OCI-LY1 (cell line): Measurements from ENCODE around the gene SPTY2D1.

Experiments
- H2AFZ ChIP-seq: fragments of 200-600 bp; sonication (generic), shearing (Covaris generic); 2 replicates; pipeline ENCODE4 v1.6.0; 2014; ENCODE audit warnings: antibody characterized with exemption, mild to moderate bottlenecking, low read length
- H3F3A ChIP-seq: fragments of 200-600 bp; sonication (generic), shearing (Covaris generic); 2 replicates; pipeline ENCODE4 v1.6.0; 2014; ENCODE audit warnings: mild to moderate bottlenecking, antibody characterized with exemption, low read length, moderate library complexity; ENCODE audit not compliant: insufficient read depth
- H3K27ac ChIP-seq: fragments of 200-600 bp; sonication (generic); 2 replicates; pipeline ENCODE4 v1.5.1; 2014; ENCODE audit warnings: low read length, mixed run types, mild to moderate bottlenecking, low read depth; ENCODE audit not compliant: poor library complexity, severe bottlenecking
- H3K27me3 ChIP-seq: fragments of 200-600 bp; sonication (generic); 2 replicates; pipeline ENCODE4 v1.6.0; 2014; ENCODE audit warnings: antibody characterized with exemption, mild to moderate bottlenecking, low read length, moderate library complexity; ENCODE audit not compliant: insufficient read depth
- H3K36me3 ChIP-seq: fragments of 200-600 bp; sonication (generic); 2 replicates; pipeline ENCODE4 v1.6.1; 2014; ENCODE audit warnings: mild to moderate bottlenecking, antibody characterized with exemption, low read length, moderate library complexity, mixed read lengths; ENCODE audit not compliant: insufficient read depth
- H3K4me1 ChIP-seq: fragments of 200-600 bp; sonication (generic); 2 replicates; pipeline ENCODE4 v1.5.1; 2014; ENCODE audit warnings: mild to moderate bottlenecking, low read length, moderate library complexity; ENCODE audit not compliant: insufficient read depth, severe bottlenecking
- H3K4me2 ChIP-seq: fragments of 200-600 bp; sonication (generic), shearing (Covaris generic); 2 replicates; pipeline ENCODE4 v1.6.1; 2014; ENCODE audit warnings: low read length
- H3K4me3 ChIP-seq: fragments of 200-600 bp; sonication (generic); 2 replicates; pipeline ENCODE4 v1.5.1; 2014; ENCODE audit warnings: low read length, low read depth, mild to moderate bottlenecking, mixed read lengths; ENCODE audit not compliant: poor library complexity, severe bottlenecking
- H3K79me2 ChIP-seq: fragments of 200-600 bp; shearing (Covaris generic); 2 replicates; pipeline ENCODE4 v1.6.1; 2016; ENCODE audit warnings: mixed run types, low read length, mixed read lengths; ENCODE audit not compliant: insufficient read depth
- H3K9ac ChIP-seq: fragments of 200-600 bp; sonication (generic), shearing (Covaris generic); 2 replicates; pipeline ENCODE4 v1.6.1; 2014; ENCODE audit warnings: mild to moderate bottlenecking, low read length, mixed read lengths
- H3K9me2 ChIP-seq: fragments of 200-600 bp; sonication (generic), shearing (Covaris generic); 2 replicates; pipeline ENCODE4 v1.6.1; 2014; ENCODE audit warnings: low read depth, mild to moderate bottlenecking, low read length, mixed read lengths
- H3K9me3 ChIP-seq: fragments of 200-600 bp; shearing (Covaris generic); 2 replicates; pipeline ENCODE4 v1.6.1; 2014; ENCODE audit warnings: low read length, mixed read lengths
- H4K20me1 ChIP-seq: fragments of 200-600 bp; sonication (generic), shearing (Covaris generic); 2 replicates; pipeline ENCODE4 v1.6.0; 2016; ENCODE audit warnings: mild to moderate bottlenecking, low read length; ENCODE audit not compliant: insufficient read depth
- EZH2 ChIP-seq: fragments of 200-600 bp; sonication (generic), shearing (Covaris generic); IDR thresholded peaks from 2 replicates; pipeline ENCODE4 v1.8.0; 2017; ENCODE audit warnings: borderline replicate concordance, mixed run types, mild to moderate bottlenecking, antibody characterized with exemption, low read length, moderate library complexity, mixed read lengths
- TF ChIP-seq, protein P1 (sequence below): fragments of 200-600 bp; sonication (generic), shearing (Covaris generic); IDR thresholded peaks from 2 replicates; pipeline ENCODE4 v1.5.1; 2017; ENCODE audit warnings: mild to moderate bottlenecking, antibody characterized with exemption, low read length, moderate library complexity, mixed read lengths

The SPTY2D1 gene

DNA sequence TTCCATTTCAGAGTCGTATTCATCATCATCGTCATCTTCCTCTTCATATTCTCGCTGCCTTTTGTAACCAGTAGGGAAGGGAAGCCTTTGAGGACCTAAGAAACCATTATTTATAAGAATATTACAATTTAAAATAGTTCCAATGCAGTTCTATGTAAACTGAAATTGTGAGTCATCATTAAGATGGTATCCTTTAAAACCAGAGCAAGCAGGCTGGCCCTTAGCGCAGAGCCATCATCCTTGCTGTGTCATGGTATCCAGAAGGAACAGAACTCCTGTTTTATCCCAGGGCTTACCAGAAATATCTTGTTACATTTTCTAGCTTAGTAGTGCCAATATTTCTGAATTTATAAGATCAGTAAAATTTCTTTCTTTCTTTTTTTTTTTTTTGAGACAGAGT, 21.7 kb downstream of the SPTY2D1 start:
- Histone ChIP-seq H3K9ac (no peak overlapping the region), H3K79me2 (no peaks in the 10 kb centered on the region), H3K9me2 (no peaks in the 10 kb centered on the region), H3K4me2 (no peak overlapping the region), H3K4me1 (no peaks in the 10 kb centered on the region), H3K27me3 (no peaks in the 10 kb centered on the region), H3K36me3 (peaks cover 60% of the 10 kb centered on the region), H2AFZ (no peak overlapping the region), H4K20me1 (no peaks in the 10 kb centered on the region), H3K4me3 (no peak overlapping the region), H3K27ac (no peak overlapping the region), H3K9me3 (no peaks in the 10 kb centered on the region), H3F3A (no peaks in the 10 kb centered on the region)
- TF ChIP-seq, protein P1, sequence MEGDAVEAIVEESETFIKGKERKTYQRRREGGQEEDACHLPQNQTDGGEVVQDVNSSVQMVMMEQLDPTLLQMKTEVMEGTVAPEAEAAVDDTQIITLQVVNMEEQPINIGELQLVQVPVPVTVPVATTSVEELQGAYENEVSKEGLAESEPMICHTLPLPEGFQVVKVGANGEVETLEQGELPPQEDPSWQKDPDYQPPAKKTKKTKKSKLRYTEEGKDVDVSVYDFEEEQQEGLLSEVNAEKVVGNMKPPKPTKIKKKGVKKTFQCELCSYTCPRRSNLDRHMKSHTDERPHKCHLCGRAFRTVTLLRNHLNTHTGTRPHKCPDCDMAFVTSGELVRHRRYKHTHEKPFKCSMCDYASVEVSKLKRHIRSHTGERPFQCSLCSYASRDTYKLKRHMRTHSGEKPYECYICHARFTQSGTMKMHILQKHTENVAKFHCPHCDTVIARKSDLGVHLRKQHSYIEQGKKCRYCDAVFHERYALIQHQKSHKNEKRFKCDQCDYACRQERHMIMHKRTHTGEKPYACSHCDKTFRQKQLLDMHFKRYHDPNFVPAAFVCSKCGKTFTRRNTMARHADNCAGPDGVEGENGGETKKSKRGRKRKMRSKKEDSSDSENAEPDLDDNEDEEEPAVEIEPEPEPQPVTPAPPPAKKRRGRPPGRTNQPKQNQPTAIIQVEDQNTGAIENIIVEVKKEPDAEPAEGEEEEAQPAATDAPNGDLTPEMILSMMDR, result no peak
- no peak for TF ChIP-seq EZH2

DNA sequence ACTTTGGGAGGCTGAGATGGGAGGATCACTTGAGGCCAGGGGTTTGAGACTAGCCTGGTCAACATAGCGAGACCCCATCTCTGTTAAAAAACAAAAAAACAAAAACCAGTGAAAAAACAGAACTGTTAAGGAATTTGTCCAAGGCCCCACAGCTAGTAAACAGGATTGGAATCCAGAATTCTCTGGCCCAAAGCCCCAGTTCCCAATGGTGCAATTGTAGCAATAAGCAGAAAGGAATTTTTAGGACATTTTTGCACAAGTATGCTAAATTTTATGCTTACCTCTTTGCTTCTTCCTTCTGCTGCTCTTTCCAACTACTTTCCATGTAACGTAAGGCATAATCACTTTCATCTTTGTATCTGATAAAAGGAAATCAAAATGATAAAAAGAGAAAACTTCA, 22.9 kb downstream of the SPTY2D1 start:
- H3K36me3 ChIP-seq, result peaks cover 65% of the 10 kb centered on the region
- no peaks in the 10 kb centered on the region for H3K9me2 ChIP-seq
- H4K20me1 ChIP-seq, result no peaks in the 10 kb centered on the region

GRCh38 chr11:18608376-18608775, 25.8 kb downstream of the SPTY2D1 start:
- Histone ChIP-seq H4K20me1 (no peaks in the 10 kb centered on the region), H3K79me2 (no peaks in the 10 kb centered on the region), H3K4me1 (no peaks in the 10 kb centered on the region), H3K4me2 (no peak overlapping the region), H3K36me3 (peaks cover 38% of the 10 kb centered on the region), H2AFZ (no peak overlapping the region), H3F3A (no peaks in the 10 kb centered on the region), H3K9me3 (no peaks in the 10 kb centered on the region), H3K27ac (no peak overlapping the region), H3K27me3 (no peaks in the 10 kb centered on the region), H3K9ac (no peak overlapping the region), H3K9me2 (no peaks in the 10 kb centered on the region), H3K4me3 (no peak overlapping the region)
- TF ChIP-seq, protein P1, result no peak
- no peak for TF ChIP-seq EZH2

More for the DNA sequence above, 22.9 kb downstream of the SPTY2D1 start:
- no peaks in the 10 kb centered on the region for H3K4me1 ChIP-seq
- no peaks in the 10 kb centered on the region for H3K79me2 ChIP-seq
- no peak overlapping the region for H2AFZ ChIP-seq
- H3K4me3 ChIP-seq, result no peak overlapping the region
- no peaks in the 10 kb centered on the region for H3K27me3 ChIP-seq
- no peak overlapping the region for H3K27ac ChIP-seq
- no peak overlapping the region for H3K4me2 ChIP-seq
- TF ChIP-seq, protein P1, result no peak
- TF ChIP-seq EZH2, result no peak
- H3F3A ChIP-seq, result no peaks in the 10 kb centered on the region
- no peaks in the 10 kb centered on the region for H3K9me3 ChIP-seq
- no peak overlapping the region for H3K9ac ChIP-seq
